K562 treated with DMSO at 1 percent for 24 hours (cell line): ENCODE results near the gene SLC25A51. TPM values are rescaled to one million over a fixed set of nuclear protein-coding genes. Genes with fewer than 3 reads are reported as not detected.

Source experiments
- total RNA-seq: library from RNA; unstranded; fragments of 300-600 nt; gene quantifications from 2 replicates; pipeline ENCODE4 v1.2.3, GENCODE V29; 2022; ENCODE audit warnings: low read depth; ENCODE audit not compliant: insufficient read depth

Gene SLC25A51
- 18.7 and 18.8 TPM in 2 replicates for total RNA-seq

GRCh38 chr9:37903647-37904444 lies at the start of gene SLC25A51:
TSS of gene SLC25A51 (minus strand) at chr9:37904127. CDS start at chr9:37888550, 15,577 bp downstream.

Other genes with a start within 250 kb of the SLC25A51 start
- gene TRMT10B, start 150.3 kb downstream of the SLC25A51 start, total RNA-seq: 5.4 and 5.7 TPM in 2 replicates
- gene EXOSC3, start 119.1 kb downstream of the SLC25A51 start, total RNA-seq: 54.6 and 57.9 TPM in 2 replicates
- gene DCAF10, start 103.3 kb downstream of the SLC25A51 start, total RNA-seq: 20.9 and 21.4 TPM in 2 replicates
- gene SHB, start 165.1 kb upstream of the SLC25A51 start, total RNA-seq: 21.3 and 22.0 TPM in 2 replicates